ENCODE measurements around the gene ZNF83. TPM values are rescaled to one million over a fixed set of nuclear protein-coding genes. Genes with fewer than 3 reads are reported as not detected.
A peak's percentile ranks its signal among the peaks of the same experiment; 100 is the strongest.
"Not testable (repeated sequence)": the region's sequence is repeated elsewhere in the genome, so short reads cannot be mapped to it uniquely, and the experiment has no call there.

ZNF83 gene
- total and polyA plus RNA-seq, 12 donors = 10.3 to 89.3 (median 16.7) TPM

- no peak for TF ChIP-seq CTCF (IDR thresholded peaks at IDR 0.05)
- Histone ChIP-seq H3K4me1 (peaks cover 0 to 23% (median 14%) of the 10 kb centered on the region in 9 donors), H3K9me3 (peaks cover 0 to 8% (median 0%) of the 10 kb centered on the region in 11 donors), H3K27me3 (no peaks in the 10 kb centered on the region), H3K27ac (peak overlapping the region in 1 of 10 donors; percentile 10), H3K36me3 (peaks cover 0 to 21% (median 0%) of the 10 kb centered on the region in 9 donors), H3K4me3 (no peak overlapping the region)
- WGBS, 2 donors = 82 to 87% methylated on average over 11 of the region's 11 CpGs
- intact Hi-C loops (cut with DNase I) = loop anchor here in 3 of 10 donors (5.0 to 10.0 kb wide), 2 partner anchors 56 to 99 kb away; partner anchors contain the start of gene ZNF611 (in 1 of the 3)
- ATAC-seq (no peak), DNase-seq (no peak)
These were observed 2.2 kb downstream of the ZNF83 start for GRCh38 chr19:52635786-52636570.

- intact Hi-C loops (cut with DNase I); H3K4me1 ChIP-seq; H3K4me3 ChIP-seq; DNase-seq; H3K9me3 ChIP-seq; ATAC-seq; H3K27ac ChIP-seq; H3K27me3 ChIP-seq: not testable (repeated sequence)
- 79 to 98% methylated on average over 3 of the region's 3 CpGs for whole genome bisulfite sequencing, 2 donors
- H3K36me3 ChIP-seq = peaks cover 0 to 63% (median 0%) of the 10 kb centered on the region in 9 donors
These were observed 10.7 kb downstream of the ZNF83 start for GRCh38 chr19:52627441-52627840.

- no peak for DNase-seq
- WGBS, 2 donors = 93 to 98% methylated on average over 5 of the region's 5 CpGs
- TF ChIP-seq CTCF (IDR thresholded peaks at IDR 0.05) = no peak
- Histone ChIP-seq H3K4me3 (no peak overlapping the region), H3K27ac (no peak overlapping the region), H3K4me1 (no peaks in the 10 kb centered on the region), H3K9me3 (no peaks in the 10 kb centered on the region), H3K27me3 (no peaks in the 10 kb centered on the region), H3K36me3 (peaks cover 0 to 66% (median 0%) of the 10 kb centered on the region in 9 donors)
- intact Hi-C loops (cut with DNase I) = no loop called here
- ATAC-seq = no peak
These were observed 11.2 kb downstream of the ZNF83 start for GRCh38 chr19:52626915-52627314.

GRCh38 chr19:52622261-52622660 lies 15.9 kb downstream of the ZNF83 start:
- DNase-seq (no peak), ATAC-seq (no peak)
- H3K4me3 ChIP-seq = no peak overlapping the region
- no peaks in the 10 kb centered on the region for H3K27me3 ChIP-seq
- WGBS, 2 donors = 67% methylated on average over 2 of the region's 2 CpGs
- intact Hi-C loops (cut with DNase I) = no loop called here
- H3K27ac ChIP-seq = no peak overlapping the region
- TF ChIP-seq CTCF (IDR thresholded peaks at IDR 0.05) = peak in 2 of 9 donors; percentile 13 to 15
- no peaks in the 10 kb centered on the region for H3K4me1 ChIP-seq
- peaks cover 0 to 95% (median 18%) of the 10 kb centered on the region in 9 donors for H3K36me3 ChIP-seq
- peaks cover 0 to 18% (median 0%) of the 10 kb centered on the region in 11 donors for H3K9me3 ChIP-seq

- peaks cover 0 to 96% (median 18%) of the 10 kb centered on the region in 9 donors for H3K36me3 ChIP-seq
- no peaks in the 10 kb centered on the region for H3K27me3 ChIP-seq
- intact Hi-C loops (cut with DNase I) = no loop called here
- H3K9me3 ChIP-seq = peaks cover 0 to 27% (median 0%) of the 10 kb centered on the region in 11 donors
- no peak overlapping the region for H3K4me3 ChIP-seq
- no peaks in the 10 kb centered on the region for H3K4me1 ChIP-seq
- TF ChIP-seq CTCF (IDR thresholded peaks at IDR 0.05) = no peak
- H3K27ac ChIP-seq = no peak overlapping the region
- no peak for ATAC-seq
- DNase-seq = no peak
- 91 to 94% methylated on average over 3 of the region's 3 CpGs for WGBS, 2 donors
These were observed 16.8 kb downstream of the ZNF83 start for GRCh38 chr19:52621376-52621775.
